ENCODE data around the gene RETREG3. TPM values are rescaled to one million over a fixed set of nuclear protein-coding genes. Genes with fewer than 3 reads are reported as not detected.
A peak's percentile ranks its signal among the peaks of the same experiment; 100 is the strongest.

Gene RETREG3
- total and polyA plus RNA-seq, 2 of the 13 experiments (the other 11 are each of a cell fraction or from before 2014, with no cell fraction given), result 47.0 to 55.8 TPM

GRCh38 chr17:42566883-42567573, 42.1 kb downstream of the RETREG3 start, which contains the start of gene MLX (continued):
- no peak for TF ChIP-seq GPBP1L1 (CRISPR knock-in tag; IDR thresholded peaks at IDR 0.05)
- TF ChIP-seq ZNF773 (CRISPR knock-in tag; IDR thresholded peaks at IDR 0.05; ENCODE audit: borderline replicate concordance), result no peak
- peak; percentile 90 for TF ChIP-seq PHF20 (CRISPR knock-in tag; IDR thresholded peaks at IDR 0.05)
- TF ChIP-seq NFATC3 (CRISPR knock-in tag; IDR thresholded peaks at IDR 0.05), result no peak; the same call in 1 of the 2 replicates
- TF ChIP-seq ZC3H4 (CRISPR knock-in tag; IDR thresholded peaks at IDR 0.05; ENCODE audit: borderline replicate concordance), result no peak; the same call in none of the 2 replicates
- peak; percentile 97; the same call in 1 of the 2 replicates for TF ChIP-seq ZNF543 (CRISPR knock-in tag; IDR thresholded peaks at IDR 0.05)
- no peak for TF ChIP-seq TEAD2 (CRISPR knock-in tag; IDR thresholded peaks at IDR 0.05)
- peak; percentile 89 for TF ChIP-seq DMAP1 (CRISPR knock-in tag; IDR thresholded peaks at IDR 0.05)
- no peak; the same call in 1 of the 2 replicates for TF ChIP-seq KDM5A (IDR thresholded peaks at IDR 0.05; ENCODE audit: borderline replicate concordance, low read length)
- no peak; the same call in 1 of the 2 replicates for TF ChIP-seq ZNF841 (CRISPR knock-in tag; IDR thresholded peaks at IDR 0.05; ENCODE audit: borderline replicate concordance)
- no peak for TF ChIP-seq RFX5 (IDR thresholded peaks at IDR 0.05; ENCODE audit: low read depth, low read length)
- TF ChIP-seq NFE2L1 (CRISPR knock-in tag; IDR thresholded peaks at IDR 0.05; ENCODE audit: borderline replicate concordance), result no peak
- no peak for TF ChIP-seq JDP2 (CRISPR knock-in tag; IDR thresholded peaks at IDR 0.05; ENCODE audit: borderline replicate concordance)
- TF ChIP-seq ZBTB42 (CRISPR knock-in tag; IDR thresholded peaks at IDR 0.05), result no peak
- no peak for TF ChIP-seq XBP1 (CRISPR knock-in tag; IDR thresholded peaks at IDR 0.05)
- TF ChIP-seq ZNF672 (CRISPR knock-in tag; IDR thresholded peaks at IDR 0.05), result no peak
- TF ChIP-seq IRX3 (CRISPR knock-in tag; IDR thresholded peaks at IDR 0.05; ENCODE audit: borderline replicate concordance, low read depth), result peak; percentile 89; the same call in 1 of the 2 replicates
- TF ChIP-seq ZBTB34 (CRISPR knock-in tag; IDR thresholded peaks at IDR 0.05), result peak; percentile 86
- peak; percentile 82 for TF ChIP-seq FOXK1 (CRISPR knock-in tag; IDR thresholded peaks at IDR 0.05; ENCODE audit: borderline replicate concordance, low read depth)
- peak; percentile 16; the same call in 1 of the 2 replicates for TF ChIP-seq ZSCAN25 (CRISPR knock-in tag; IDR thresholded peaks at IDR 0.05)
- TF ChIP-seq RORA (CRISPR knock-in tag; IDR thresholded peaks at IDR 0.05), result no peak
- TF ChIP-seq, protein P1, sequence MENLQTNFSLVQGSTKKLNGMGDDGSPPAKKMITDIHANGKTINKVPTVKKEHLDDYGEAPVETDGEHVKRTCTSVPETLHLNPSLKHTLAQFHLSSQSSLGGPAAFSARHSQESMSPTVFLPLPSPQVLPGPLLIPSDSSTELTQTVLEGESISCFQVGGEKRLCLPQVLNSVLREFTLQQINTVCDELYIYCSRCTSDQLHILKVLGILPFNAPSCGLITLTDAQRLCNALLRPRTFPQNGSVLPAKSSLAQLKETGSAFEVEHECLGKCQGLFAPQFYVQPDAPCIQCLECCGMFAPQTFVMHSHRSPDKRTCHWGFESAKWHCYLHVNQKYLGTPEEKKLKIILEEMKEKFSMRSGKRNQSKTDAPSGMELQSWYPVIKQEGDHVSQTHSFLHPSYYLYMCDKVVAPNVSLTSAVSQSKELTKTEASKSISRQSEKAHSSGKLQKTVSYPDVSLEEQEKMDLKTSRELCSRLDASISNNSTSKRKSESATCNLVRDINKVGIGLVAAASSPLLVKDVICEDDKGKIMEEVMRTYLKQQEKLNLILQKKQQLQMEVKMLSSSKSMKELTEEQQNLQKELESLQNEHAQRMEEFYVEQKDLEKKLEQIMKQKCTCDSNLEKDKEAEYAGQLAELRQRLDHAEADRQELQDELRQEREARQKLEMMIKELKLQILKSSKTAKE (CRISPR knock-in tag; IDR thresholded peaks at IDR 0.05; ENCODE audit: borderline replicate concordance), result no peak; the same call in none of the 2 replicates
- TF ChIP-seq ASH2L (IDR thresholded peaks at IDR 0.05; ENCODE audit: insufficient read length, low read depth, low read length), result peak; percentile 61
- TF ChIP-seq EED (CRISPR knock-in tag; IDR thresholded peaks at IDR 0.05), result peak; percentile 41; the same call in 1 of the 2 replicates
- TF ChIP-seq CAMTA2 (CRISPR knock-in tag; IDR thresholded peaks at IDR 0.05; ENCODE audit: borderline replicate concordance), result no peak
- TF ChIP-seq AHR (CRISPR knock-in tag; IDR thresholded peaks at IDR 0.05), result no peak
- TF ChIP-seq MED13 (CRISPR knock-in tag; IDR thresholded peaks at IDR 0.05), result no peak; the same call in 1 of the 2 replicates

Data from HepG2 (cell line).